Stimulated activated CD4-positive, alpha-beta T cell treated with anti-CD3 and anti-CD28 coated beads, Interleukin-1b, Interleukin-23, amount 100 ng/mL, for 24 hours (primary cell): ENCODE results near the gene EVI5.
"Not testable (repeated sequence)": the region's sequence is repeated elsewhere in the genome, so short reads cannot be mapped to it uniquely, and the experiment has no call there.

ENCODE experiments used
- DNase-seq, 4 experiments: peaks; one replicate each; pipeline ENCODE4 v3.0.0-alpha.2; 2020; ENCODE audit warnings: low read depth in 4 of 4, low spot score in 1 of 4

The EVI5 gene

DNA sequence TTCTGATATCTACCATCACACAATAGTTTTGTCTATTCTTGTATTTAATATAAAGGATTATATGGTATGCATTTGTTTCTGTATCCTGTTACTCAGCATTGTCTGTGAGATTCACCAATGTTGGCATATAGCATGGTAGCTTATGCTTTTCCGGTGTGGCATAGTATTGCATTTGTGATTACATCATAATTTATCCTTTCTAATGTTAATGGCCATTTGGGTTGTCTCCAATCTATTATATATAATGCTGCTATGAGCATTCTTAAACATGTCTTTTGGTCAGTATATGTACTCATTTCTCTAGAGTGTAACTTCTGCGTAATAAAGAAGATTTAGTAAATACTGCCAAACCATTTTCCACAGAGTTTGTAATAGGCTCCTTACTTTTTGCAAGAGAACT, 257.2 kb downstream of the EVI5 start:
- no peak for DNase-seq

DNA sequence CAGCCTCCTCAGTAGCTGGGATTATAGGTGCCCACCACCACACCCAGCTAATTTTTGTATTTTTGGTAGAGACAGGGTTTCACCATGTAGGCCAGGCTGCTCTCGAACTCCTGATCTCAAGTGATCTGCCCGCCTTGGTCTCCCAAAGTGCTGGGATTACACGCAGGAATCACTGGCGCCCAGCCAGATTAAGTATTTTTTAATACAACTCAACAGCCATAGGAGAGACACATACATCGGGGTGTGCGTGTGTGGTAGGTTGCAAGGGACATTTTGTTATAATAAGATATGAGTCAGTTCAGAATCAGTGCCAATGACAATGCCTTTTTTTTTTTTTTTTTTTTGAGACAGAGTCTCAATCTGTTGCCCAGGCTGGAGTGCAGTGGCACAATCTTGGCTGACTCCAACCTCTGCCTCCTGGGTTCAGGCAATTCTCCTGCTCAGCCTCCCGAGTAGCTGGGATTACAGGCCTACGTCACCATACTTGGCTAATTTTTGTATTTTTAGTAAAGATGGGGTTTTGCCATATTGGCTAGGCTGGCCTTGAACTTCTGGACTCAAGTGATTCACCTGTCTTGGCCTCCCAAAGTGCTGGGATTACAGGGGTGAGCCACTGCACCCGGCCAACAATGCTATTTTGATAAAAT, 259.8 kb downstream of the EVI5 start:
- DNase-seq = not testable (repeated sequence)

DNA sequence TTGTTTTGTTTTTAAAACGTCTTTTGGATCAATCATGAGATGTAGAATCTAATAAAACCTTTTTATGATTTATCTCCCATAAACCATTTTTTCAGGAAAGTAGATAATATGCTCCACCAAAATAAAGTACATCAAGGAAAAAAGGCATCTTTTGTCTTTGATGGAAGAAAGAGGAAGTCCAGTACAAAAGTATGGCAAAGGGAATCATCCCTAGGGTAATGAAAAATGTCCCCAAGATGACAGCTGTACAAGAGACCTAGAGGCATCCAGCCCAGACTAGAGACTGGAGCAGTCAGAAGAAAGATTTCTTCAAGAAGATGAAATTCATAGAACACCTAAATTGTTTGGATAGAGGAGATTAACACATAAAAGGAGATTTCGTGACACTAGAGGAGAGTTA, 265.9 kb downstream of the EVI5 start:
- no peak for DNase-seq

DNA sequence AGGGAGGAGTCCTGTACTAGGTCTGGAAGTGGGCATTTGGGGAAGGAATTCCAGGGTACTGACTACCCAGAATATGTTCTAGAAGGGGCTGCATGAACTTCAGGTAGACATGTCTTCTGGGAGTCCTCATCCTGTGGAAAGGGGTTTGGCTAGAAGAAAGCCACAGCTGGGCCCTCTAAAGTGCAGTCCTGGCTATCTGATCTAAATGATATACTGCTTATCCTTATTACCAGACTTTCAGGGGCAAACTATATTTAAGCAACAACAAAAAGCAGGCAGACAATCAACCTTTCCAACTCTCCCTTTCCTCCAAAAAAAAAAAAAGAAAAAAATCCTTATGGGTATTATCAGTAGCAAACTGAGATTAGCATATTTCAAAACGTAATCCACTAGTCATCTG, 268.3 kb downstream of the EVI5 start:
- no peak for DNase-seq

DNA sequence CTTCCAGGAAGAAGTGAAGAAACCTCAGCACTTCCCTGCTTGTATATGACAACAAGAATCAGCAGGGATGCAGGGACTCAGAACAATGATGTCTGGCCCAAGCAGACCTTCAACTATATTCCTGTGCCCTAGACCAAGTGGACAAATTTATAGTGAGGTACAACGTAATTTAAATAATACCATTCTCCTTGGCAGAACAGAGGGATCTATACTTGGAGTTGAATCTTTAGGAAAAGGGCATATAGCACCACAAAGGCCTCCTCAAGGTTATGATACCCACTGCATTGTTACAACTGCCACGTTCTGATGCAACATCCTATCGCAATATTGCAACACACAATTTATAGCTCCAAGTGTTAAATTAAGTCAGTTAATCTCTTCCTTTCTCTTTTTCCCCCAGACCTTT, 269.1 kb downstream of the EVI5 start:
- no peak for DNase-seq

DNA sequence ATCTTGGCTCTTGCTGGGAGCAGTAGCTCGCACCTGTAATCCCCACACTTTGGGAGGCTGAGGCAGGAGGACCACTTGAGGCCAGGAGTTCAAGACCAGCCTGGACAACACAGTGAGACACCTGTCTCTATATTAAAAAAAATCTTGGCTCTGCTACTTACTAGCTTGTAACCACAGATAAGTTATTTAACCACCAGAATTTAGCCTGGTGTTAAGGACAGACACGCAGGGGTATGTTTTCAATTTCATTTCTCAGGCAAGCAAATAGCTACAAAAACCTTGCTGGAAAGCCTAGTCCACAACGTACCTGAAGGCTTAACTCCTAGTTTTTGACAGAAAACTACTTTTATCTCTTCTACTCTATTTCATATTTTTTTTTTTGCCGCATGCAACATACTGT, 273.4 kb downstream of the EVI5 start:
- no peak for DNase-seq

DNA sequence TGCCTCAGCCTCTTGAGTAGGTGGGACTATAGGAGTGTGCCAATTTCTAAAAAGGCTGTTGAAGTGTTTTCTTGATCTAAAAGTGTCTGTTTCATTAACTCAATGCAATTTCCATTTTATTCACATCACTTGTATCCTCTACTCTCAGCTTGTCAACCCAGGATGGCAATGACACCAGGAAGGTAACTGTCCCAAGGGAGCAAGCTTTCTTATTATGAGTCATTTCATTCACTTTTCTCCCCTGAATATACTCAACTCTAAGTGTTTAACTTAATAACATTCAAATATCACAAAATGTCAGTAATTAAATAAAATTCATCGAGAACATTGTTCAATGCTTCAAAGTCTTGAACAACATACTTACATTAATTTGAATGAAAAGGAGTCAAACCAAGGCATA, 275.3 kb downstream of the EVI5 start:
- DNase-seq = no peak

DNA sequence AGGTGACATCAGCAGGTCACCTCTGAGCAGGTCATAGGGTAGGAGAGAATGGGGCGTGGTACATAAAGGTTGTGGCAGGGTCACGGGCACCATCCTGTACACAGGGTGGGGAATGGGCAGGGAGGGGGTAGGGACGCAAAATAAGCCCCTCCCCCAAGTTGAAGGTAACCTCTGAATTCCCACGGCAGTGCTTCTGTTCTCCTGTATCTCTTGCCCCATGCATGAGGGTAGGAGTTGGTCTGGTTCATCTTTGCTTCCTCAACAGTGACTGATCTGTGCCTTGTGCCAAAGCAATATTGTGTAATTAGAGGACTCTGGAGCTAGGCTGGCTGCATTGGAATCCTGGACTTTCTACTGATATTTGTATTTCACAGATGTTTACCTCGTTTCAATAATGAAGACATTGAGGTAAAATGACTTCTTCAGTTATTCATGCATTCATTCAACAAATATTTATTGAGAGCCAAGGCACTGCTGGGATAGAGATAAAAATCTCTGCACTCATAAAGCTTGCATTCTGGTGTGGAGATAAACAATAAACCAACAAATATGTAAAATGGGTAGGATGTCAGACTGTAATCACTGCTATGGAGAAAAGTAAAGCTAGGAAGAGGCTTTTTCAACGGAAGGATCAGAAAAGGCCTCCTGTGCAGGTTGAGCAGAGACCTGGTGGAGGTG, 279.8 kb downstream of the EVI5 start:
- DNase-seq = no peak

DNA sequence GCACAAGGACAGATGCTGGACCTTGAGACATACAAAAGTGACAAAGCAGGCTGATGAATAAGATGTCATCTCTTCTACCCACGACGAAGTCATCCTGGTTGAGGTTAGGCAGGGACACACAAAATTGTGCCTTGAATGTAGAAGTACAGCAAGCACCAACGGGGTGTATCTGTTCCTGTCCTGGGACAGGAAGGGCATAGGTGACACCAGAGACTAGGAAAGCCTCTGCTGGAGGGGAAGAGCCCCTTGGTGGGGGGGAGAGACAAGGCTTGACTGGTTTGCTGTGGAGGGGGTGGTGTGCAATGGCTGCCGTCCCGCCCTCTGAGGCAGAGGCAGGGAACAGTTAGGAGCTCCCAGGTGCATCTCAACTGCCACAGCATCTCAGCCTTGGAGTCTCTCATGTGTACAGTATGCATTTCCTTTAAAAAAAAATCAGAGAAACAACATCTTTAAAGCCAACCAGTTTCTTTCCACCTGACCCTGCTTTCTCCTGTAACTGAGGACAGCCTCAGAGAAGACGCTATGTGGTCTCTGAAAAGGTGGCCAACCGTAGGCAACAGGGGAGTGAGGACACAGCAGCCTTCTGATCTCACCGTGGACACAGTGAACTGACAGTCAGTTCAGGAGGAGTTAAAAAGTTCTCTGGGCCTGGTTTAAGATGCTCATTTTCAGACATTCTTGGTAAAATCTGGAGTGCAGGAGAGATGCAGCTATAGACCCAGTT, 280.5 kb downstream of the EVI5 start:
- DNase-seq = no peak

DNA sequence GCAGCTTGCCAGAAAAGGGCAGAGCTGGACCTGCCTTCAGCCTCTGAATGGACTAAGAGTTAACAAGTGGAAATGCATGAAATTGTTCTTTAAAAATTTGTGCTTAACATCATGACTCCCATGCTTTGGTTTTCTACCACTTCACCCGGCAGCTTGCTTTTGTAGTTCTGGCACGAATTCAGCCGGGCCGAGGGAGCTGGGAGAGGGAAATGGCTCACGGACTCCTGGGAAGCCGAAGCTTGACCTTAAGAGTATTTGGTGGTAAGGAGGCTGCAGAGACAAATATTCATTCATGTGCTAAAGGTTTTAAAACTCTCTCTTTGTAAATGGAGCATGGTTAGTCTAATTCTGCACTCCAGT, 281.0 kb downstream of the EVI5 start:
- no peak for DNase-seq

DNA sequence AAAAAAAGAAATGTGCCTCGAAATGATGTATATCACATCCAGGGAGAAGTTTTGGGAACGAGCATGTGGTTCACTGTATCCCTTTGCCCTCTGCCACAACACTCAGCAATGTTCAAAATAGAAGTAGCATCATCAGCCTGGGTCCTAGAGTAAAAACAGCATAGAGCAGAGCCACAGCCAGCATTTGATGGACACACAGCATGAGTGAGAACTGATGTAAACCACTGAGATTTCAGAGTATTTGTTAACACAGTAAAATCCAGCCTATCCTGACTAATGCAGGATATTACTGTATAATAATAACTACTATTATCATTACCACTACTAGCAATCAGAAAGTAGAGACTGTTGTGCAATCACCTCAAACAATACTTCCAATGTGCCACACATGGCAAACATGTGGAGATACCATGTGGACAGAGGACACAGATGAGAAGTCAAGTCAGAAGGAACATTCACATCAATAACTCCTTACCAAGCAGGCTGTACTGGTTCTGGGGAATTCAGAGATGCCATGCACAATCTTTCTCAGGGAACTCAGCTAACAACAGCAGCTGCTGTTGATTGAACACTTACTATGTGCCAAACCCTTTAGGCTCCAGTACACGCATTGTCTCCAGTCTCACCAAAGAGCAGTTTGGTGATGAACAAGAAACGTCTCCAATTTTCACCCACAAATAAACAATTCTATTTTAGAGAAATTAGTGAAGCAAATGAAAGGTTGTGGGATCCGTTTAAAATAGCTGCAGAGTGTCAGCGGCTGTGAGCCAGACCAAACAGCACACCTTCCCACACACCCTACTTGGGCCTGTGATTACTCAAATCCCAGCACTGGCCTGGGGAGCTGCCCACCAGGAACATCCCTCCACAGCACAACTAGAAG, 281.6 kb downstream of the EVI5 start:
- DNase-seq = no peak

DNA sequence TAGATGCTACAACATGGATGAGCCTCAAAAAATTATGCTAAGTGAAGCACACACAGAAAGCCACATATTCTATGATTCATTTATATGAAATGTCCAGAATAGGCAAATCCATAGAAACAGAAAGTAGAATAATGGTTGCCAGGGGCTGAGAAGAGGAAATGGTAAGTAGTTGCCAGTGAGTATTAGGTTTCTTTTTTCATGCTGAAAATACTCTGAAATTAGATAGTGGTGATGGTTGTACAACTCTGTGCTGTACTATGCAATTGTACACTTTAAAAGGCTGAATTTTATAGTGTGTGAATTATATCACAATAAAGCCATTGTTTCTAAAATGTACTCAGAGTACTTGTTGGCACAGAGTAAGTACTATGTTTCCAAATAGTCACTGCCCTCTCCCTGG, 282.7 kb downstream of the EVI5 start:
- no peak for DNase-seq

DNA sequence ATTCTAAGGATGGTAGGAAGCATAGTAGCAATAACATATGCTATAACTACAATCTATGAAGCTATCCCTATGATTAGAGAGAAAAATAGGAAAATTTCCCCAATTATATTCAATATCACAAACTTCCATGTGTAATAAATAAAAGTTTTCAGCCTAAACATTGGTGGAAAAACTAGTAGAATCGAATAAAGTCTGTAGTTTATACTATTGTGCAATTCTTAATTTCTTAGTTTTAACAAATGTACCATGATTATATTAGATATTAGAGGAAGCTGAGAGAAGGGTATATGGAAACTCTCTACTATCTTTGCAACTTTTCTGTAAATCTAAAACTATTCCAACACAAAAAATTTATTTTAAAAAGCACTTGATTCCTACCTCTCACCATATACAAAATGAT, 284.4 kb downstream of the EVI5 start:
- DNase-seq = no peak

DNA sequence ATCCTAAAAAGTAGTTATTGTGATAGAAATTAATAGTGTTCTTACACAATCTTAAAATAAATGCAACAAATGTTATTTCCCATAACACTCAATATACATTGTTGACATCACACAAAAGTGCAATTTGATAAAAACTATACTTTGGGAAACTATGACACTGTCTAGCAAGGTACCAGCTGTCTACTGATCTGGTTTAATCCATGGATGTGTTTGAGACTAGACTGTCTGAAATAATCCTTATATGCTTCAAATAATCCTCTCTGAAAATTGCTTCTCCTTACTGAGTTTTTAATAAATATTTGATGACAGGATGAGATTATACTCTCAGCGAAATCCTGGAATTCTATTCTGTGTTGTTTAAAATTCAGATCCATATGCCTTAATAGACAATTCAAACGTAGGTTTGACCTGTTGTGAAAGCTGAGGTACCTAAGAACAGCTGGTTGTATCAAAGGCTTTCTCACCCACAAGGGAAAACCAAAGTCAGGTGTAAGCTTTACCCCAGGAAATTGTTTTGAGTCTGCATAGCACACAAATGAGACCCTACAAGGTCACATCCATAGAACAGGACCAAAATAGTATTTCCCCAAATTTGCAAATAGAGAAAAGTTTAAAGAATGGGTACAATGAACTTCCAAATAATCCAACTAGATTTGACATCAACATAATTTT, 289.4 kb downstream of the EVI5 start:
- no peak for DNase-seq

DNA sequence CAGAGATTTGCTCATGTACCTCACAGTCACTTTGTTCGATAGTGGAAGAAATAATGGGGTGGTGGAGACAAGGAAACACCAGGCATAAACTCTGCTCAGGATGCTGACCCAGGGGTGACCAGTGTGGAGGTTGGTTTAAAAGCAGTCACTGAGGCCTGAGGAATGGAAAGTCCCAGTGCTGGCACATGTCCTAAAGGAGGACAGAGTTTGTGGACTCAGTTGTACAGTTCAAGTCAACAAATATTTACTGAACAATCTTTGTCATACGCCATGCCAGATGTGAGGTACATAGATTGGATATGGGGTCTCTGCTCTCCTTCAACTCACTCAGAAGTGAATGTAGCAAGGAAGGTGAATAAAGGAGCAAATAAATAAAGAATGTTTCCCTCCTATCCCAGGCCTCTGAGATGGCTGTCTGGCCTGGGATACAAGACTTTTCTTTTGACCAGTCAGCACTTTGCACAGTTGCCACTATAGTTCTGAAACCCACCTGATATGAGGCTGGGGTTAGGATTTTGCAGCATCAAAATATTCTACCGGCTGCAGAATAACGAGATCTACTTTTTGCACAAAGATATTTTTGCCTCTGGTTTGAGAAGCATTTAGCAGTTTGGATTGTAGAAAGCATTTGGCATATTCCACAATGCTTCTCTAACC, 290.3 kb downstream of the EVI5 start:
- DNase-seq = no peak

DNA sequence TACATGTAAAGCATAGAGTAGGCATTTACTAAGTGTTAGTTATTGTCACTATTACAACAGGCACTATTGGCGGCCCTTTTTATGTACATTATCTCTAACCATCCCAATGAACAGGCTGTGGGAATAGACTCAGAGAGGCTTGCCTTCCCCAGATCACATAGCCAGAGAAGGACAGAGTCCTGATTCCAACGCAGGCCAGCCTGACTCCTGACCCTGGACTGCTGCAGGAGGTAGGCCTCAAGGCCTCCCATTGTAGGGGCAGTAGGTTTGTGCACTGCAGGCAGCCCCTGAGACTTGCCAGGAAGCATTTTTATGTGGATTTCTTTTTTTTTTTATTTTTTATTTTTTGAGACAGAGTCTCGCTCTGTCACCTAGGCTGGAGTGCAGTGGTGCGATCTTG, 291.8 kb downstream of the EVI5 start:
- no peak for DNase-seq

DNA sequence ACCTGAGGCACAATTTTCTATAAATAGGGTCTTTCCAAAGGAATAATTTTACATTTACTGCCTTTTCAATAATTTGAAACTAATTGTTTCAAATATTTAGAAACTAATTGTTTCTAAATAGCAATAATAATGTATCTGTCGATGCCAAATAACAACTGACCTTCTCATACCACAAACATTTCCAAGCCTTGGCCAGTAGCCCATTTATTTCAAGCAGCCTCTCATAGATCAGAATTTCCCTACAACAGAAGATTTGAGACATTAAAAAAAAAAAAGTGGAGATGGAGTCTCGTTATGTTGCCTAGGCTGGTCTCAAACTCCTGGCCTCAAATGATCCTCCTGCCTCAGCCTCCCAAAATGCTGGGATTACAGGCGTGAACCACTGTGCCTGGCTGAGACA, 296.1 kb downstream of the EVI5 start:
- no peak for DNase-seq

DNA sequence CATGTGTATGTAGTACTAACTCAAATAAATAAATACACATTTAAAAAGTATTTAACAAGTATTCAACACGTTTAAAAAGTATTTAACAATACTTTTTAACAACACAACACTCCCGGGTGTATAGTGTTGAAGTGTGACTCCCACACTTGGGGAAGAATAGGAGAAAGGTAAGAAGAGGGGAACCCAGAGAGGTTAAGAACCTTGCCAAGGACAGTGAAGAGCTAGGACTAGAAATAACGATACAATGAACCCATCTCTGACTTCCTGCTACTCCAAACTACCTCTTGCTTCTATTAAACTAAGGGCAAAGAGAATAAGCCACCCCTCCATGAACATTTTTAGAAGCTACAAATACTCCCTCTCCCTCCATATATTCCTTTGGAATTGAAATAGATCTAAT, 296.5 kb downstream of the EVI5 start:
- DNase-seq = no peak

DNA sequence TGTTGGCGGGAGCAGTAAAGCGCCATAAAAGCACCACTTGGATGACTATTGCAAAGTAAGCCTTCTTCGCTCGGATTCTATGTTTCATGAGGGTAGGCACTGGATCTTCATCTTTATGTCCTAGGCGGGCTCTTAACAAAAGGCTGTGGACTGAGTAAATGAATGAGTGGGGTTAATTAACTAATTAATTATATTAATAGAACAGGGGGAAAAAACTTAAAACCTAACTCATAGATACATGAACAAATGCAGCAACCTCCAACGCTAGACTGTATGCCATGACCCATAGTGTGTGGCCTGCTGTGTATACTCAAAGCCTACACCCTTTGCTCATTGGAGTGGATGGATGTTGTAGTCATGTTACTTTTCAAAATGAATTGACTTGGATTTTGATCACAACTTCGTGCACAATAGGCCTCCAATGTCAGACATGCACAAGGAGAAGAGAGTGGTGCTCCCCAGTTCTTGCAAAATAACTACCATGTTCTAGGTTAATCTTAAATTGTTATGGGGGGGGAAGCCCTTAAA, 297.8 kb downstream of the EVI5 start:
- no peak for DNase-seq
